Left ventricle myocardium inferior (tissue), 1 donor: ENCODE data around the gene NTSR1. TPM values are rescaled to one million over a fixed set of nuclear protein-coding genes. Genes with fewer than 3 reads are reported as not detected.

Source experiments
- DNase-seq: peaks from one replicate; pipeline ENCODE4 v3.0.0-alpha.2; 2020
- H3K27ac ChIP-seq: fragments of 200-600 bp; replicated peaks from 2 replicates; pipeline ENCODE4 v1.8.0; 2021
- H3K27me3 ChIP-seq: fragments of 200-600 bp; 2 replicates; pipeline ENCODE4 v1.8.0; 2021; ENCODE audit warnings: low read depth
- H3K36me3 ChIP-seq: fragments of 200-600 bp; 2 replicates; pipeline ENCODE4 v1.8.0; 2021
- H3K4me1 ChIP-seq: fragments of 200-600 bp; 2 replicates; pipeline ENCODE4 v1.8.0; 2021
- H3K4me3 ChIP-seq: fragments of 200-600 bp; 2 replicates; pipeline ENCODE4 v1.8.0; 2021; ENCODE audit warnings: mild to moderate bottlenecking, moderate library complexity
- H3K9me3 ChIP-seq: fragments of 200-600 bp; replicated peaks from 2 replicates; pipeline ENCODE4 v1.8.0; 2021
- intact Hi-C: fragments of 100-400 bp; cut with micrococcal nuclease; formaldehyde crosslinking; loops from one replicate; pipeline ENCODE4 v1.11.0; 2022
- total RNA-seq: library from RNA; stranded (reverse); fragmentation: NEBNext Ultra II Directional; extraction: Animal tissue kit (Norgen Biotek cat#: 25700); gene quantifications from one replicate; pipeline ENCODE4 v1.2.1, GENCODE V29; 2021
- TF ChIP-seq, protein P1 (sequence below): fragments of 200-600 bp; IDR thresholded peaks from 2 replicates; pipeline ENCODE4 v1.8.0; 2021; ENCODE audit warnings: antibody characterized with exemption, mild to moderate bottlenecking, borderline replicate concordance
- donor health status: DM: no; HTN: yes; CAD: no; lungs with severe emphysema.

The NTSR1 gene
- total RNA-seq, 1 donor from 2014 or later = not detected

DNA sequence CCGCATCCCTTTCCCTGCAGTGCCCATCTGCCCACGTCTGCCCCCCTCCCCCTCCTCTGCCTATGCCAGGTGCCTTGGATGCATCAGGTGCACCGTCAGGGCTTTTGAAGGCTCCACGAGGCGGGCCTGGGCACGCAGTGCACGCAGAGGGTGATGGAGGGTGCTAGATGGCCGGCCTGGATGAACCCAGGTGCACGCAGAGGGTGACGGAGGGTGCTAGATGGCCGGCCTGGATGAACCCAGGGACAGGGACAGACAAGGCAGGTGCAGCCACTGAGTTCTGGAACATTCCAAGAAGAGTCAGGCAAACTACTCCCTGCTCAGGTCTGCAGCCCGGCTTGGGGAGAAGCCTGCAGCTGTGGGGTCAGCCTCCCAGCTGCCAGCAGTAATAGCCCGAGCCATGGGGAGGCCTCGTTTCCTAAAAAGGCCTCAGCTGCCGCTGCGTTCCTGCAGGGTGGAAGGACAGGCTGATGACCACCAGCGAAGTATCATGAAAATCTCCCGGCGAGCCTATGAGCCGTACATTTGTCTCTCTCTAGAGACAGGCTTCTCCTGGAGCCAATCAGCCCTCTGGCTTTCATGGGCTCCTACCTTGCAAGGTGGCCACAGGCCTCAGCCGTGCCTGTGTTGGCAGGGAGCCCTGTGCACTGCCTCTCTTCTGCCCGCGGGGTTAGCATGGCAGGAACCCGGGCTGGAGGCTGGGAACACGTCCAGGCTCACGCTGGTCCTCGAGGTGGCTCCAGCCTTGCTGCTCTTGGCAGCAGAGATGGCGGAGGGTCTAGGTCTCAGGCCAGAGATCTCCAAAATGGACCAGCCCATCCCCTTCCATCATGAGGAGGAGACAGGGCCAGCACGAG, 29.6 kb downstream of the NTSR1 start:
- H3K4me3 ChIP-seq = no peak overlapping the region
- H3K27me3 ChIP-seq = peaks cover 100% of the 10 kb centered on the region
- intact Hi-C loops = no loop called here
- no peak overlapping the region for H3K27ac ChIP-seq
- DNase-seq = peak; percentile 9
- peaks cover 18% of the 10 kb centered on the region for H3K4me1 ChIP-seq
- TF ChIP-seq, protein P1, sequence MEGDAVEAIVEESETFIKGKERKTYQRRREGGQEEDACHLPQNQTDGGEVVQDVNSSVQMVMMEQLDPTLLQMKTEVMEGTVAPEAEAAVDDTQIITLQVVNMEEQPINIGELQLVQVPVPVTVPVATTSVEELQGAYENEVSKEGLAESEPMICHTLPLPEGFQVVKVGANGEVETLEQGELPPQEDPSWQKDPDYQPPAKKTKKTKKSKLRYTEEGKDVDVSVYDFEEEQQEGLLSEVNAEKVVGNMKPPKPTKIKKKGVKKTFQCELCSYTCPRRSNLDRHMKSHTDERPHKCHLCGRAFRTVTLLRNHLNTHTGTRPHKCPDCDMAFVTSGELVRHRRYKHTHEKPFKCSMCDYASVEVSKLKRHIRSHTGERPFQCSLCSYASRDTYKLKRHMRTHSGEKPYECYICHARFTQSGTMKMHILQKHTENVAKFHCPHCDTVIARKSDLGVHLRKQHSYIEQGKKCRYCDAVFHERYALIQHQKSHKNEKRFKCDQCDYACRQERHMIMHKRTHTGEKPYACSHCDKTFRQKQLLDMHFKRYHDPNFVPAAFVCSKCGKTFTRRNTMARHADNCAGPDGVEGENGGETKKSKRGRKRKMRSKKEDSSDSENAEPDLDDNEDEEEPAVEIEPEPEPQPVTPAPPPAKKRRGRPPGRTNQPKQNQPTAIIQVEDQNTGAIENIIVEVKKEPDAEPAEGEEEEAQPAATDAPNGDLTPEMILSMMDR = no peak
- no peaks in the 10 kb centered on the region for H3K9me3 ChIP-seq
- no peaks in the 10 kb centered on the region for H3K36me3 ChIP-seq

DNA sequence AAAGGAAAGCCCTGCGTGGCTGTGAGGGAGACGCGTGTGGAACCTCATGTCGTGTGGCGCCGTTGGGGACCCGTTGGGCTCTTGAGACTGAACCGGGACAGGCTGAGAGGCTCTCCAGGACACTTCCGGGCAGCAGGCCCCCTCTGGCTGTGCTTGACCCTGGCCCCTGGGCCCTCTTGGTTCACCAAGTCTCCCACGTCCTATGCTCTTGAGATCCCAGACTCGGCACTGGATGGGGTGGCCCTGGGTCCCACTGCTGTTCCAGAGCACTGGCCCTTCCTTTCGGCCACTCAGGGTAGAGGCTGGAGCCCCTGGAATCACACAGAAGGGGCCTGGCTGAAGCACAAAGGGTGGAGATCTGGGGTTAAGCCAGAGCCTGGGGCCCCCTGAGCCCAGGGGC, 30.4 kb downstream of the NTSR1 start:
- TF ChIP-seq, protein P1 = no peak
- intact Hi-C loops = no loop called here
- Histone ChIP-seq H3K4me3 (no peak overlapping the region), H3K4me1 (peaks cover 18% of the 10 kb centered on the region), H3K36me3 (no peaks in the 10 kb centered on the region), H3K9me3 (no peaks in the 10 kb centered on the region), H3K27me3 (peaks cover 100% of the 10 kb centered on the region), H3K27ac (no peak overlapping the region)
- DNase-seq = peak; percentile 4

DNA sequence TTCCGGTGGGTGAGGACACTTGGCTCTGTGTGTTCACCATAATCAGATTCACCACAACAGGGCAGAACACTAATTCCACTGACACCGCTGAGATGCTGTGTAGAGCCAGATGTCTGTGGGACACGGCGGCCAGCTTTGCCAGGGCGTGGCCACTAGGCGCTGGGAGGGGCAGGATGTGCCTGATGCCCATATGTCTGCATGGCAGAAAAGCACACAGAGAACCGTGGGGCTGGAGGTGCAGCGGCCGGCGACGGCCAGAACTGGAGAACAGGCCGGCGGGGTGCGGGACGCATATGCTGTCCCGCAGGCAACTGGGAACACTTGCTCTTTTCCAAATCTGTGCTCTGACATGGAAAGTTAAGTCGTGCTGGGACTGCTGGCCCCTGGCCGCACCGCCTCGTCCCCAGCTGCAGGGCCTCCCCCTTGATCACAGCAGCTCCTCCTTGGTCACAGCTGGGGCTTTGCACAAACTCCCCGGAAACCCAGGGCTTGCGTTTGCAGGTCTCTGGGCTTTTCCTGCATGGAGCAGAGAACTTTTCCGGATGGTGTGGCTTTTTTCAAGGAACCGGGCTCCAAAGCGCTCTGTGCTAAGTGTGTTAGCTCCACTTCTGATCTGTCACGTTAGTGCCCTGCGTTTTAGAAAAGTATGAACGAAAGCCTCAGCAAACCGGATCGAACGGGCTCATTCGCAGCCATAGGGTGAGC, 31.1 kb downstream of the NTSR1 start:
- DNase-seq = peak; percentile 20
- Histone ChIP-seq H3K4me3 (peak overlapping the region; percentile 32), H3K4me1 (peaks cover 18% of the 10 kb centered on the region), H3K9me3 (no peaks in the 10 kb centered on the region), H3K27ac (no peak overlapping the region), H3K36me3 (no peaks in the 10 kb centered on the region), H3K27me3 (peaks cover 100% of the 10 kb centered on the region)
- TF ChIP-seq, protein P1 = no peak
- intact Hi-C loops = no loop called here

DNA sequence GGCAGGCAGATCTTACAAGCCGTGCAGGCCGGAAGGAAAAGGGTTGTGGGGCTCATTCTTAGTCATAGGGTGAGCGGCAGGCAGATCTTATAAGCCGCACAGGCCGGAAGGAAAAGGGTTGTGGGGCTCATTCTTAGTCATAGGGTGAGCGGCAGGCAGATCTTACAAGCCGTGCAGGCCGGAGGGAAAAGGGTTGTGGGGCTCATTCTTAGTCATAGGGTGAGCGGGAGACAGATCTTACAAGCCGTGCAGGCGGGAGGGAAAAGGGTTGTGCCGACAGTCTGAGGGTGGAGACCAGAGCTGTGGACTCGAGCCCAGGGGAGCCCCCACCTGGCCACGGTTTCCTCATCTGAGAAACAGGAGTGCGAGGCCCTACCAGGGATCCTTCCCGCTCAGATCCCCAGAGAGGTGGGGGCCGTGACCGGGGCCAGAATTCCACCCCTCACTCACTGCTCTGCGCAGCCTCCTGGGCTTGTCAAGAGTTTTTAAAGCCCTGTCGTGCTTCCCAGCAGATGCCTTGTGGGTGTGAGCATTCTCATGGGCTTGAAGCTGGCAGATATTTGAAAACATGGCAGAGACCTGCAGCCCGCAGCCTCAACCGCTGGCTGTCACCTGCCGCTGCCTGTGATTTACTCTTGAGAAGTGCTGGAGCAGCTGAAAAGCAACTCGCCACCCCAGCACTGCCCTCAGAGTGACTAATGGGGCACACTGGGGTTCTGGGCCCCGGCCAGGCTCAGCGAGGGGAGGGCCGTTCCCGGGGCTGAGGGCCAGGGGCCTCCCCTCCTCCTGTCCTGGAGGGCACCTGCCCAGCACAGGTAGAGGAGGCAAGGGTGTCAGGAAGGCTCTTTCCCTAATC, 31.9 kb downstream of the NTSR1 start:
- TF ChIP-seq, protein P1 = no peak
- peak; percentile 15 for DNase-seq
- Histone ChIP-seq H3K36me3 (no peaks in the 10 kb centered on the region), H3K4me3 (peak overlapping the region; percentile 32), H3K9me3 (no peaks in the 10 kb centered on the region), H3K27me3 (peaks cover 100% of the 10 kb centered on the region), H3K4me1 (peaks cover 18% of the 10 kb centered on the region), H3K27ac (no peak overlapping the region)
- intact Hi-C loops = no loop called here

DNA sequence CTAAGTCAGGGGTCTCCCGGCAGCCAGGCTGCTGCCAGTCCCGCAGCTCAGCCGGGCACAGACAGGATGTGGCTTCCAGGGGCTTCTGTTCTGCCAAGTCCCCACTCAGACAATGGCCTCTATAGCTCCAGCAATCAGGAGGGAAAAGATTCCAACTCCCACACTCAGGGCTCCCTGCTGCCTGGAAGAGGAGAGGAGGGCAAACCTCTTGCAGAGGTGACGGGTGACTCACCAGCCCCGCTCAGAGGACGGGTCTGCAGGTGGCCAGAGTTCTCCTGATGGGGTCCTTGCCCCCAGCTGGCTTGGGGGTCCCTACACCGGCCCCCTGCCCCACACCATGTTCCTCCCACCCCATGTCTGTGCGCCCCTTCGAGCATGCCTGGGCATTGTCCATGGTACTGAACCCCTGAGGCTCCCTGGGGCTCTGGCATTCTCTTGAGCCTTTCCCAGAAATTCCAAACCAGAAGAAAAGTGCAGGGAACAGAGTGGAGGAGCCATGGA, 32.6 kb downstream of the NTSR1 start:
- peaks cover 100% of the 10 kb centered on the region for H3K27me3 ChIP-seq
- intact Hi-C loops = no loop called here
- TF ChIP-seq, protein P1 = no peak
- H3K27ac ChIP-seq = no peak overlapping the region
- no peaks in the 10 kb centered on the region for H3K9me3 ChIP-seq
- H3K4me3 ChIP-seq = no peak overlapping the region
- DNase-seq = peak; percentile 1
- H3K36me3 ChIP-seq = no peaks in the 10 kb centered on the region
- H3K4me1 ChIP-seq = peaks cover 18% of the 10 kb centered on the region
